ENCODE data around the gene USP49. TPM values are rescaled to one million over a fixed set of nuclear protein-coding genes. Genes with fewer than 3 reads are reported as not detected.

The USP49 gene
- total RNA-seq, 3 donors from 2014 or later (not counting 1 experiment from before 2014, with no cell fraction given): 6.4 to 15.1 (median 11.5) TPM

GRCh38 chr6:41901882-41902519 is 6.8 kb upstream of the USP49 start:
- no peaks in the 10 kb centered on the region for H3K9me3 ChIP-seq (ENCODE audit: control insufficient read depth, insufficient read depth, low read length)
- peaks cover 4% of the 10 kb centered on the region for H3K4me1 ChIP-seq (ENCODE audit: control insufficient read depth, insufficient read depth, low read length)
- Mint-ChIP-seq H3K27ac (peak overlapping the region; percentile 14 to 52), H3K4me1 (peaks cover 18 to 20% of the 10 kb centered on the region in 2 donors), H3K9me3 (no peaks in the 10 kb centered on the region), H3K27me3 (ENCODE audit: low read depth in 2 of 2) (no peaks in the 10 kb centered on the region), H3K4me3 (no peak overlapping the region), H3K36me3 (peaks cover 17% of the 10 kb centered on the region)
- ATAC-seq: peak; percentile 54 to 78 (median 69)
- 77% methylated on average over 1 of the region's 1 CpG for WGBS (ENCODE audit: insufficient coverage)
- intact Hi-C loops (cut with micrococcal nuclease): loop anchor here (1.0 kb wide), 1 partner anchor 142 kb away; no protein-coding TSS in a partner anchor
- H3K27me3 ChIP-seq (ENCODE audit: control insufficient read depth, insufficient read depth, low read length): no peaks in the 10 kb centered on the region
- DNase-seq: peak; percentile 32 to 82
- peak; percentile 49 for TF ChIP-seq CTCF (IDR thresholded peaks at IDR 0.05)
- H3K4me3 ChIP-seq (ENCODE audit: low read length): no peak overlapping the region
- H3K36me3 ChIP-seq (ENCODE audit: control insufficient read depth, insufficient read depth, low read length): peaks cover 15% of the 10 kb centered on the region
- H3K27ac ChIP-seq (ENCODE audit: low read length): no peak overlapping the region

DNA sequence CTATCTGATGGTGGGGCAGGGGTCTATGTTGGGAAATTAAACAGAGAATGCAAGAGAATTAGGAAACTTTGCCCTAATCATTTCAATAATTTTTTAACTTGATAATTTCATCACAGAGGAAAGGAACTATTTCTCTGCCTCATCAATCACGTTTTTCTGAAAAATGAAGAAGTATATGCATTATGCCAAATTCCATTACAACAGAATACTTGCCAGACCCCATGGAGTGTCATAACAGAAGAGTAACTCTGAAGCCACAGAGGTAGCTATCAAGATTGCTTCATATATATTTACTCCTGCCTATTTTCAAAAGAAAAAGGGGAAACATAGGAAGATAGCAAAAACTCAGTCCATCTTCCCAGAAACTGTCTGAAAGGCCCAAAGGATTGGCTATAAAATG is 5.7 kb upstream of the USP49 start:
- Mint-ChIP-seq H3K4me1 (peaks cover 18 to 25% of the 10 kb centered on the region in 2 donors), H3K36me3 (peaks cover 9% of the 10 kb centered on the region), H3K4me3 (no peak overlapping the region), H3K27me3 (ENCODE audit: low read depth in 2 of 2) (no peaks in the 10 kb centered on the region), H3K27ac (peak overlapping the region in 1 of 2 donors; percentile 26), H3K9me3 (no peaks in the 10 kb centered on the region)
- Histone ChIP-seq H3K4me3 (ENCODE audit: low read length) (no peak overlapping the region), H3K27me3 (ENCODE audit: control insufficient read depth, insufficient read depth, low read length) (no peaks in the 10 kb centered on the region), H3K36me3 (ENCODE audit: control insufficient read depth, insufficient read depth, low read length) (peaks cover 4% of the 10 kb centered on the region), H3K27ac (ENCODE audit: low read length) (no peak overlapping the region), H3K4me1 (ENCODE audit: control insufficient read depth, insufficient read depth, low read length) (peaks cover 8% of the 10 kb centered on the region), H3K9me3 (ENCODE audit: control insufficient read depth, insufficient read depth, low read length) (no peaks in the 10 kb centered on the region)
- ATAC-seq: no peak
- no peak for DNase-seq
- no peak for TF ChIP-seq CTCF (IDR thresholded peaks at IDR 0.05)
- intact Hi-C loops (cut with micrococcal nuclease): no loop called here
- 100% methylated on average over 1 of the region's 1 CpG for WGBS (ENCODE audit: insufficient coverage)

DNA sequence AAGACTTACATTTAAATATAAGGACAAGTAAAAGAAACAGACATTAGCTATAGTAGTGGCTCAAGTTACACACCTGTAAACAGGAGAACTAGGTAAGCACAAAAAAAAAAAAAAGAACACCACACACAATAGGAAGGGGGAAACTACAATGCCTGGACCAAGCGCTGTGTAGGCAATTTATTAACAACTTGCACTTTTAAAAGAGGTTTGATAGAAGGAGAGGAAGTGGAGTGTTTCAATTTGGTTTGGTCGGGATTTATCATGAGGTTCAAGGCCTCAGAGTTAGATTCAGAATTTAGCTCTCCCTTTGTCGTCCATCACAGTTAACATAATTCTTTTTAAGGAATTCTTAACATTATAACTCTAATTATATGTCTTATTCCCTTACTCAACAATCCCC is 1.1 kb upstream of the USP49 start:
- Histone ChIP-seq H3K36me3 (ENCODE audit: control insufficient read depth, insufficient read depth, low read length) (no peaks in the 10 kb centered on the region), H3K4me1 (ENCODE audit: control insufficient read depth, insufficient read depth, low read length) (peaks cover 14% of the 10 kb centered on the region), H3K27ac (ENCODE audit: low read length) (peak overlapping the region; percentile 85), H3K27me3 (ENCODE audit: control insufficient read depth, insufficient read depth, low read length) (no peaks in the 10 kb centered on the region), H3K4me3 (ENCODE audit: low read length) (no peak overlapping the region), H3K9me3 (ENCODE audit: control insufficient read depth, insufficient read depth, low read length) (no peaks in the 10 kb centered on the region)
- intact Hi-C loops (cut with micrococcal nuclease): no loop called here
- H3K4me1 Mint-ChIP-seq: peaks cover 11 to 13% of the 10 kb centered on the region in 2 donors
- no peak overlapping the region for H3K27ac Mint-ChIP-seq
- 25% methylated on average over 2 of the region's 3 CpGs for WGBS (ENCODE audit: insufficient coverage)
- ATAC-seq (no peak), DNase-seq (no peak)
- no peaks in the 10 kb centered on the region for H3K9me3 Mint-ChIP-seq
- H3K36me3 Mint-ChIP-seq: no peaks in the 10 kb centered on the region
- TF ChIP-seq CTCF (IDR thresholded peaks at IDR 0.05): no peak
- H3K27me3 Mint-ChIP-seq (ENCODE audit: low read depth in 2 of 2): no peaks in the 10 kb centered on the region
- no peak overlapping the region for H3K4me3 Mint-ChIP-seq

Data from natural killer cell (primary cell).